ENCODE results near the gene RHOG.
"Not testable (repeated sequence)": the region's sequence is repeated elsewhere in the genome, so short reads cannot be mapped to it uniquely, and the experiment has no call there.

Gene RHOG

DNA sequence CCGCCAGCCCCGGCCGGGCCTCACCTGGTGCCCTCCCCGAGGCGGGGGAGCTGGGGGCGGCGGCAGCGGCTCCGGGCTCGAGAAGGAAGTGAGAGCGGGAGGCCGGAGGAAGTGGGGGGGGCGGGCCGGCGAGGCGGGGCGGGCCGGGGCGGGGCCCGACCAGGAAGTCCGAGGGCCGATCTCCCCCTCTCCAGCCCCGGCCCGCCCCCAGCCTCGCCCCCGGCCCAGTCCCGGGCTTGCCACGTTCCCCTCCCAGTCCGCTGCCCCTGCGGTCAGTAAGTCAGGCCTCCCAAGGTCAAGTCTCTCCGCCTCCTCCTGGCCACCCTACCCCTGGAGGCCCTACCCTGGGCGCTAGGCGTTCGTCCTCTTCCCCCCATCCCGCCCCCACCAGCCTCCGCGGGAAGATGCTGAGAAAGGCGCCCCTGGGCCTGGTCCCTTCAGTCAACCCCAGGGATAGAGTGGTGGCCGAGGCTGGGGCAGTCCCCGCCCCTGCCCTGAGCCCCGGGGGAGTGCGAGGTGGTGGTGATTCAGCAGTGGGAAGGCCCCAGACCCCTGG is at the start of gene RHOG:
TSS of gene RHOG (minus strand) at position 90 of the 556 bp plus-strand sequence. CDS start 12,821 bp downstream, outside the sequence.
- DNase-seq (ENCODE audit: low spot score) = peak; percentile 89

DNA sequence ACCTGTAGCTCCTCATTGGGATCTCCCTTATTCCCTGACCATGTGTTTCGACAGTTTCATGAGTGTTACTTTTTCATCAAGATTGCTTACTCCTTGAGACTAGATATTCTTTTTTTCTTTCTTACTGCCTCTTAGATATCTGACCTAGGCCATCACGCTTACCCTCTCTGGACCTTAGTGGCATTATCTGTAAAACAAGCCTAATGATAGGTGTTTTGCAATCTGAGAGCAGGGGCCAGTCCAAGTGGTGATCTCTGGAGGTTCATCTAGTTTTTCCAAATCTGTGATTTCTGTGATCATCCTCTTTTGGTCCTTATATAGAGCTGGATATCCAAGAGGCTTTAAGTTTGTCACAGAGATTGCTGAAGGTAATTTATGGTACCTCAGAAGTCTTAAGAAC is 49.3 kb upstream of the RHOG start:
- DNase-seq (ENCODE audit: low spot score) = no peak

DNA sequence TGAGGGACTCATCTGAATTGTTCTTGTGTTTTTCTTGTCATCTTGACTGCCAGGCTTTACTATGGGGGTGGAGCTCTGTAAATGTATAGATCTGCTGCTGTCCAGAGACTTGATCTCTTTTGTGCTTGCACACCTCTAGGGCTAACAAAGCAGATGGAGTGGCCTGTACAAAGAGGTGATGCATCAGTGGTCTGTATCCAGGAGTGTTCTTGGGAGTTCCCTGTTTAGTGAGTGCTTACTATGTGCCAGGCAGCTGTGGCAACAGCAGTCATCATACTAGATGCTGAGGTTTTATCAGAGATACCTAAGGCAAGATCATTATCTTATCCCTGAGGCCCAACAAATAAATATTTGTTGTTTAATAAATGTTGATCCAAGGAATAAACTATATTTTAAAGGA is 48.1 kb upstream of the RHOG start:
- no peak for DNase-seq (ENCODE audit: low spot score)

DNA sequence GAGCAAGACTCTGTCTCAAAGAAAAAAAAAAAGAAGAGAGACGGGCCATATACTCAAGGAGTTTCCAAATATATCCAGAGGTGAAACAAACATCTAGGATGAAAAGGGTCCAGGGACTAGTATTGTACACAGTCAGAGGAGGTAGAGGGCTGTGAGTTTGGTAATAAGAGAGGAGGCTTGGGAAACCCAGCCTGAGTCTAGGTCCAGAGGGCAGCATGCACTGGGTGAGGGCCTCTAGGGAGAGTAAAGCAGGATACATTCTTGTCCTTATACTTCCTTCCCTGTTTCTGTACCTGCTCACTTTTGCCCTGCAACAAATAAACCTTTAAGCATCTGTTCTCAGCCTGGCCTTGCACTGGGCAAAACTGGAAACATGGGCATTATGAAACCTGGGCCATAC is 46.2 kb upstream of the RHOG start:
- no peak for DNase-seq (ENCODE audit: low spot score)

DNA sequence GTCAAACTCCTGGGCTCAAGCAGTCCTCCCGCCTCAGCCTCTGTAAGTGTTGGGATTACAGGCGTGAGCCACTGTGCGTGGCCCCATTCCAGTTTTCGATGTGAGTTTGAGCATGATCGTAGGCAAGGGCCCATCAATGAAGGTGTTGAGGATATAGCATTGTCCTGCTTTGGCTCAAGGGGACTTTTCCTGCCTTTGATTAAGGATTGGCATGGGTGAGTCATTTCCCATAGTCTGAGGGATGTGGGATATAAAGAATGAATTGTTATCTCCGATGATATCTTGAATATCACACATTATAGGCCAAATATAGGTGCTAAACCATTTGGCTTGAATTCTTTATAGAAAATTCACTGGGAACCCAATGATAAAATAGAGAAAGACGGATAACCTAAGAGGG is 45.1 kb upstream of the RHOG start:
- DNase-seq (ENCODE audit: low spot score) = no peak

DNA sequence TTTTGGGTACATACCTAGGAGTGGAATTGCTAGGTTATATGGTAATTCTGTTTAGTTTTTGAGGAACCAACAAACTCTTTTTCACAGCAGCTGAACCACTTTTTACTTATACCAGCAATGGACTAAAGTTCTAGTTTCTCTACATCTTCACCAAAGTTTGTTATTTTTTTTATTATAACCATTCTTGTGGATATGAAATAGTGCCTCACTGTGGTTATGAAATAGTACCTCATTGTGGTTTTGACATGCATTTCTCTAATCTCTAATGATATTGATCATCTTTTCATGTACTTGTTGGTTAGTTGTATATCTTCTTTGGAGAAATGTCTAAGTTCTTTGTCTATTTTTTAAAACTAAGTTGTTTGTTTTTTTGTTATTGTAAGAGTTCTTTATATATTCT is 41.9 kb upstream of the RHOG start:
- no peak for DNase-seq (ENCODE audit: low spot score)

DNA sequence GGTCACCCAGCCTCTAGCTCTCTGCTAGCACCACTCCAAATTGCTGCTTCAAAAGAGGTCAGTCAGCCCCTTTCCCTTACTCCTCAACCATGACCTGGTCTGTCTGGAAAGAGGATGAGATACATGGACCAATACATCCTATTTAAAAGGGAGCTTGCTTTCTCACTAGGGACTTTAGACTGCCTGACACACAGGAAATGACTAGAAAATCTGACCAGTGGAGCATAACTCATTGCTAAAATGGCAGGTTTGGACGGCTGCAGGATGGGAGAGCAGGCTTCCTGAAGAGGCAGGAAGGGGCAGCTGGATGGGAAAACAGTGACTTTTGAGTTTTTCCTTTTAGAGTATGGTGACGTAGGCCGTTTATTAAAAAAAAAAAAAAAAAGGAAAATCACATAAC is 40.0 kb upstream of the RHOG start:
- peak; percentile 92 for DNase-seq (ENCODE audit: low spot score)

DNA sequence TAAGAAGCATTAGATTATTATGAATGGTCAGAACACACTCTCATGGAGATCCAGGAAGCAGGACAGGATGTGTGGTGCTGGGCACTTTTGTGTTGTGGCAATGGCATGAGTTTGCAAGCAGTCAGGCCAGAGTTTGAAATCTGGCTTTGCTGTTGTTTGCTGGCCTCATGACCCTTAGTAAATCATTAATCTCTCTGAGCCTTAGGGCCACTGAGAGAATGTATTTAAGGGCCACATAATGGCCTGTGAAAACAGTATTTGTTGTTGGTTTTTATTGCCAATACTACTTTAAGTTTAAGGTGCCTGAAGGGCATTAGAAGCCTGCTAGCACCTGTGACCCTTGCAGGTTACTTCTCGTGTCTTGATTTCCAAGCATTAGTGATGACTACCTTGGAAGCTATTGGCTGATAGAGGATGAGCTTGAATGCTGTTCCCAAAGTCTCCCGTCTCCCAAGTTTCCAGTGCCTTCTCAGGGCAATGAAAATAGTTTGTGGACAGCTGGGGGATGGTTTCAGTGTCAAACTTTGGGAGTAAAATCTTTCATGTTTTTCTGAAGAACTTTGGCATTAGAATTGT is 39.3 kb upstream of the RHOG start:
- DNase-seq (ENCODE audit: low spot score) = peak; percentile 84

DNA sequence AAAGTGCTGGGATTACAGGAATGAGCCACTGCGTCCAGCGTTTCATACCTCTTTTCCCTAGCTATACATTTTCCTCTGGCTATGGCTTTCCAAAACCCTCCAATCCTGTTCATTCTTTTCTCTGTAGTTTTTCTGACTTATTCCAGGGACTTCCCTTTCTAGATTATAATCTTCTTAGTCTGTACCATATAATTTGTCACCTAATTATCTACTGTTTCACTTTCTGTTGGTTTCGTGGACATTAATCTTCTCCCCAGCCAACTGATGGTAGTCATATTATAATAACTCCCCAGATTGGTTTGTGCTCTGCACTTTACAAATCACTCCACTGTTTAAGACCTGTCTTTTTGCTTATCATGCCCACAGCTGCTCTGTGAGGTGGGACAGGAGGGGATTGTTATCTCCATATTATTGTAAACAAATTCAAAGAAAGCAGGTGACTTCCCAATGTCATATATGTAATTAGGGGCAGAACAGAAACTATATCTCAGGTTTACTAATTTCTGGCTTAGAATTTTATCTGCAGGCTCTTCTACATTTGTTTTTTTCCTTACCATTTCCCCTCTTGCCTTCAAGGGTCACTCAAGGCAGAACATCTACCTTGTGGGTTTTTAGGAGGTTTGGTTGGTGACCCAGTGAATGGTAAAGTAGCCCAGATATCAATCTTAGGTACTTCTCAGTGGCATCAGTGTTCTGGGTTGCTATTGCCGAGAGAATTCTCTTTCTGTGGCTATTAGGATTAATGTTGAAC is 38.6 kb upstream of the RHOG start:
- DNase-seq (ENCODE audit: low spot score) = no peak

DNA sequence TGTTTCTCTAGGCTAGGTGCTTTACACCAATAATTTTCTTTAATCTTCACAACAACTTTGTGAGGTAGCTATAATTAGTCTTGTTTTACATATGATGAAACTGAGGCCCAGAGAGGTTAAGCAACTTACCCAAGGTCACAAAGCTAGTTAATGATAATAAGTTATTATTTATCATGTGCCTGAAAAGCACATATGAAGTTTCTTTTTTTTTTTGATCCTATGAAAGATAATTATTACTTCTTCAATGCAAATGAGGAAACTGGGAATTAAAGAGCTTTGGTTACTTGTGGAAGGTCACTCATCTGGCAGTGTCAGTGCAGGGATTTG is 37.5 kb upstream of the RHOG start:
- no peak for DNase-seq (ENCODE audit: low spot score)

DNA sequence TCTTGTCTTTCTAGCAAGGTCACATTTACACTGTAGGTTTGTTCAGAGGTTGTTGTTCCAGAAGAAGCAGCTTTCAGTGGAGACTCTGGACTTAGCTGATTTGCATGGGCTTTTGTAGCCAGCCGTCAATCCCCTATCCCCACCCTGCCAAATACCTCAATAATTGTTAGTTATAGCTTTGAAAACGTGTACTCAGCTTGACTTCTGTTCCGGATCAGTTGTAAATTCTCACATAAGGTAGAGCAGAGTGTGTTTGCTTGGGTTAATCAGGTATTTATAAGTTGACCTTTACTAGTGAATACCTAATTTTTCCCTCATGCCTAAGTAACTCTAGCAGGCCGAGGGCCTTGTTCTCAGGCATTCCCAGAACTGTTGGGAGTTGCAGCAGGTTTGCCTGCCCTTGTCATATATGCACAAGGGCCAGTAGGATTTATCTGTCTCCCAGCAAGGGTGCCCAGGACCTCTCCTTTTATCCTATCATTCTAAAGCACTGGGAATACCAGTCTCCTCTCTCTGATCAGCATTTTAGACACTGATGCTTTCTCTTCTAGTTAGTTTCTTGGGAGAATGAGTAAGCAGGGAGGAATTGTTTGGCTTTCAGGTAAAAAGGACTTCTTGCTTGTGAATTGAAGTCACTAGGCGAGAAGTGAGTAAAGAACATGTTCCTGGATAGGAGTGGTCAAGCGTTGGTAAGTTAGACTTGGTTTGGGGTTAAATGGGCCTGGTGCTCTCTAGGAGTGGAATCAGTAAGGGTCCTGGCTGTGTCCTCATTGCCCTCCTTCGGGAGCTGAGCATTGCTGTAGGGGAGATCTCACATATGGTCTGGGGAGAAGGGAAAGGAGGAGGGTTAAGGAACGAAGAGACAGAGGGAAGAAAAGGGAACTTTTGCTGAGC is 36.9 kb upstream of the RHOG start:
- peak; percentile 81 for DNase-seq (ENCODE audit: low spot score)

DNA sequence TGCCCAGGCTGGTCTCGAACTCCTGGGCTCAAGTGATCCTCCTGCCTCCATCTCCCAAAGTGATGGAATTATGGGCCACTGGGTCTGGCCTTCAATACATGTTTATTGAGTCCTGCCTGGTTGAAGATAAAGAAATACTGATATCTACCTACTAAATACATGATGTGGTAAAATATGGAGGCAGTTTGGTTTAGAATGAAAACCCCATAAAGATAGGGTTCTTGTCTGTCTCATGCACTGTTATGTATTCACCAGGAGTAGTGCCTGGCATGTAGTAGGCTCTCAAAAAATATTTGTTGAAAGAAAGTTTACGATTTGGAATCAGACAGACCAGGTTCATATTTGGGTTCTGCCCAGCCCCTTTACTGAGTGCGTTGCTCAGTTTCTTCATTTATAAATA is 35.9 kb upstream of the RHOG start:
- no peak for DNase-seq (ENCODE audit: low spot score)

DNA sequence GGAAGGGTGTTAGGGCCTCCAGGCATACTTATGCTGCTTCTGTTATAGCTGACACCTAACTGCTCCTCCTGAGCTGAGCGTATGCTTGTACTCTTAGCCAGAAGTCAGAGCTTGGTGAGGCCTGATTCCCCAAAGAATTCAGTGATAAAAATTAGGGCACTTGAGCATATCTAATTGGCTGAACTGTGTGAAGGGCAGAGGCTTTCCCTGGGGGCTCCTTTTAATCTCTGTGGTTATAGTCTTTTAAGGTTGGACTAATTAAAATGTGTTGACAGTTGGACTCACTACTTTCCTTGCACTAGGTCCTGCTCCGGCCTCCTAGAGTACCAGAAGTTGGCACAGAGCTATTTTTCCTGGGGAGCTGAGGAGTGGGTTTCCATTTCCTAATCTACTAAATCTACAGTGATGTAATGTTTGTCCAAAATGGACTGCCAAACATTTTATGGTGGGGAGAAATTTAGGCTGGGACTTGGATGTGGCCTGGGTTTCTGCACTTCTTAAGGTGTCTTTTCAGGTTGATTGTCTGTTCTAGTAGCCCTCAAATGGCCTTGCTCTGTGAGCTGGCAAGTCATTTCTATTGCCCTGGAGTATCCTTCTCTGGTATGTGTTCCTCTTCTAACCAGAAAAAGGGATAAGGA is 33.1 kb upstream of the RHOG start:
- DNase-seq (ENCODE audit: low spot score) = no peak

DNA sequence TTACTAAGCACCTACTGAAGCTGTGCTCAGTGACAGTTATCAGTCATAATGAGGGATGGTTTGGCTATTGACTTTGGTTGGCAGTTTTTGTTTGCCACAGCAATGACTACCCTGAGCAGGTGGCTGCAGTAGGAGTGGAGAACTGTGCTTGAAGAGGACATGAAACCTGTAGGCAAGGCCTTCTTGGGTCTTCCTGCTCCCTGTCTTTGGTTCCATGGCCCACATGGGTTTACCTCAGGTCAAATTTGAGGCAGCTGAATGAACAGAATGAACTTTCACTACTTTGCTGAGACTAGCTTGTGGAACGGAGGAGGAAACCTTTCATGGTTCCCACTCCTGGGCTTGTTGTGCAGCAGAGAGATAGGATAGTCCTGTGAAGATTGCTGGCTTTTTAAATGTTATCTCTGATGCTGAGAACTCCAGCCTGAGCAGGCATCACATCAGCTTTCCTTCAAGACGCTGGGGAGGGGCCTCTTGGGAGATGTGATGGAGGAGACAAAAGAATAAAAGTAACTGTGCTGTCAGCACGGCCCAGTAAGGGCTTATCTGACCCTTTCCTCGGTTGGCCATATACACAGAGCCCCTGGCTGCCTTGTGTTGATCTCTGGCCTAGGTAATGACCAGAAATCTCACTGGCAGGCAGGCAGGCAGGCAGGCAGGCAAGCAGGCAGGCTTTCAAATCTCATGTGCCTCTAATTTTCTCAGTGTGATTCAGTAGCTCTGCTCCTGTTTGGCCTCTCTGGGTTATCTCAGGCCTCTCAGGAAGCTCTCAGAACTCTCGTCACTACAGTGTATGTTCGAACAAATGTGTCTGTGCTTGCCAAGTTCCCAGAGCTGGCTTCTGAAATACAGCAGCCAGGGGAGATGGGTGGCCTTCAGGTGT is 26.7 kb upstream of the RHOG start:
- DNase-seq (ENCODE audit: low spot score) = no peak

DNA sequence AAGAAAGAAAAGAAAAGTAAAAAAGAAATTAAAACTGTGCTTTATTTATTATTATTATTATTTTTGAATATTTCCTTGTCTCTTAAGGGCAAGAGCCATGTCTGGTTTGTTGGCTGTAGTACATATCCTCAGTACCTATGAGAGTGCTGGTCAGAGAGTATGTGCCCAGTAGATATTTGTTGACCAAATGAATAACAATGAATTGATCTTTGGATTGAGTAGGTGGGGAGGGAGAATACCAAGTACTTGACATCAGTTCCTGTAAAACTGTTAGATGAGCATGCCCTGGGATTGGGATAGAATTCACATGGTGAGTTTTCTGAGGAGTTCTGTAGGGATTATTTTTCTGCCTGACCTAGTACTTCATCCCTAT is 26.1 kb upstream of the RHOG start:
- no peak for DNase-seq (ENCODE audit: low spot score)

DNA sequence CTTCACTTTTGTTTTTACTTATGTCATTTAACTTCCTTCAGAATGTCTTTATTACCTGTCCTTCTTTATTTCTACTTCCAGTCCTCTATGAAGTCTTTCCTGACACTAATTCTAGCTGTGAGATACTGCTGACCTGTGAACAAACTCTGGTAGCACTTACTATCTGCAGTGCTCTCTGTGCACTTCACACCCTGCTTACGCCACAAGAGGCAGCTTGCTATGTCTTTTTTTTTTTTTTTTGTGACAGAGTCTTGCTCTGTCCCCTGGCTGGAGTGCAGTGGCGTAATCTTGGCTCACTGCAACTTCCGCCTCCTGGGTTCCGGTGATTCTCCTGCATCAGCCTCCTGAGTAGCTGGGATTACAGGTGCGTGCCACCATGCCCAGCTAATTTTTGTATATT is 25.4 kb upstream of the RHOG start:
- peak; percentile 25 for DNase-seq (ENCODE audit: low spot score)

DNA sequence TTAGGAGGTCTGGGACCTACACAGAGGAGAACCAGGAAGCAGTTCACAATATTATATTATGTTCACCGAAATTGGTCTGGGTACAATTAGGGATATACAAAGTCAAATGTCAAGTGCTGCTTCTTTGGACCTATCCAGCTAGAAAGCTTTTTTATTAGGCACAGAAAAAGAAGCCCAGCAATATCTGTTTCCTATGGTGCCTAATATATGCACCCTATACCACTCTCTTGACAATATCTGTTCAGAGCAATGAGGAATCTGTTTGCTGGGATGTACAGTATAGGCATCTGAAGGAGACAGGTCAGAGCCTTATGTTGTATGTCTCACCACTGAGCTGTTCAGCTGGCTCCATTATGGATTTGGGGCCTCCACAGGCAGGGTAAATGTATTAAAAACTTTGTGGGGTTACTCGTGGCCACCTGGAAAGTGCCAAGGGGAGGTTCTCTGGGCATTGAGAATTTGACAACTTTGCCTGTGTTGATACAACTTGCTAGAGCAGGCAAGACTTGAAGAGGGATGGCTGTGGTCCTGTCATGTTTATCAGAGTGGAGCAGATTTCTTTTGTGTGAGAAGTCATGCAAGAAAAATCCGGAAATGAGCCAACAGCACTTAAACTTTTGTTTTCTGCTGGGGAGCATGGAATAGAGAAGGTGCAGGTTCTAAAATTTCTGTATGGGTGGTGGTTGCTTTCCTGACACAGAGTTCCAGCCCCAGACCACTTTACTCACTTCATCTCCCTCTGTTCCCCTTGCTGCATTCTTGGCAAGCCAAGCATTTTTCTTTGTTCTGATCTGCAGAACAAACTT is 24.8 kb upstream of the RHOG start:
- peak; percentile 69 for DNase-seq (ENCODE audit: low spot score)

DNA sequence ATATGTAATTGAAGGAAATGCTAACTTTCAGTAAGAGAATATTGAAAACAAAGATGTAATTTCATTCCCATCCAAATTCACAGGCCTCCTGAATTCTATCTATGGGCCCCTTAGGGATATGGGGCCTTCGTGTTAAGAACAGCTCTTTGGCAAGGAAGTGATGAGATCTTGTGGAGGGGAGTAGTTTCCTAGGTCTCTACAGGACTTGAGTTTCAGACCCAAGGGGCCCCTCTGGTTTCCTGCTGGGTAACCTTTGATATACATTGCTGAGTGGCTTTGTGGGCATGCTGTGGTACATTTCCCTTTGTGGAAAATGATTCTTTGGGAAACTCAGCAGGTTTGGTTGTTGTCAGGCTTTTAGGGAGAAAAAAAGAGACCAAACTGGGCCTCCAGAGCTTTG is 20.9 kb upstream of the RHOG start:
- DNase-seq (ENCODE audit: low spot score) = no peak

DNA sequence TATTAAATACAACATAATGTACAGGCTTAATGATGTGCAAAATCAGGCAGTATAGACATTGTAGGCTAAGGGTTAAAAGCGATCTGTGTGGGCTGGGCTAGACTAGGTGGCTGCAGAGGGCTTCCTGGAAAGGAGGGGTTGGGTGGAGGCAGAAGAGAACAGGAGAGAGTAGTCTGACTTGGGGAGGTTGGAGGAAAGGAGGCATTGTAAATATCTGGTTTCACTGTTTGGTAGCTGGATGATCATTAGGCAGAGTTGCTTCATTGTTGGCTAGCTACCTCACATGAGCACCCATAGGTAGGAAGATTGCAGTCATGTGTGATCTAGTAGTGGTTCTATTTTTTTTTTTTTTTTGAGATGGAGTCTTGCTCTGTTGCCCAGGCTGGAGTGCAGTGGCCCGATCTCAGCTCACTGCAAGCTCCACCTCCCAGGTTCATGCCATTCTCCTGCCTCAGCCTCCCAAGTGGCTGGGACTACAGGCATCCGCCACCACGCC is 20.2 kb upstream of the RHOG start:
- DNase-seq (ENCODE audit: low spot score) = not testable (repeated sequence)

DNA sequence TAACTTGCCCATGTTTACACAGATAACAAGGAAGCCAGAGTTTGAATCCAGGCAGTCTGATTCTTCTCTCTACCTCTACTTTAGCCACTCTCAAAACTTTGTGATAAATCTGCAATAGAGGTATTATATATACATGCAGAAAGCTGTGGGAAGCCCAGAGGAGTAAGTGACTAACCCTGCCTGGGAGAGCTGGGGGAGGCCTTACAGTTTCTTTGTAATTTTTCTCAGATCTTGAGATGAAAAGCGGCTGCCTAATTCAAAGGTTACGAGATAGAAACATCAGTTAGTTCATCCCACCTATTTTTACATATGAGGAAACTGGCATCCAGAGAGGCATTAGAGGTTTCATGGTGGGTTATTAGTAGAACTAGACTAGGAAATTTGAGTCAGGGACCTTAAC is 19.6 kb upstream of the RHOG start:
- DNase-seq (ENCODE audit: low spot score) = no peak

All from kidney tubule cell (primary cell).